CD8-positive, alpha-beta memory T cell (primary cell): ENCODE data around the gene PIGN. TPM values are rescaled to one million over a fixed set of nuclear protein-coding genes. Genes with fewer than 3 reads are reported as not detected.
A peak's percentile ranks its signal among the peaks of the same experiment; 100 is the strongest.

Experiments
- CTCF ChIA-PET: fragments of 350-600 bp; sonication (Branson Sonifier 250); formaldehyde crosslinking; loops from one replicate; lab custom pipeline; 2021; ENCODE audit warnings: antibody characterized with exemption; lab: Charles Lee
- POLR2A ChIA-PET: fragments of 350-600 bp; sonication (Branson Sonifier 250); formaldehyde crosslinking; loops from one replicate; lab custom pipeline; 2021; ENCODE audit warnings: antibody characterized with exemption; lab: Charles Lee
- DNase-seq, 5 donors: peaks; one replicate each; pipeline versions ENCODE4 v3.0.0 to v3.0.0-alpha.2; 2020 to 2022; ENCODE audit warnings: mixed read lengths in 1 of 5
- H3K27ac ChIP-seq: one replicate; pipeline ENCODE4 v1.7.0; 2013; ENCODE audit warnings: low read depth, mild to moderate bottlenecking, low read length, moderate library complexity
- H3K27me3 ChIP-seq: 2 replicates; pipeline ENCODE4 v1.7.0; 2013; ENCODE audit warnings: low read length, mild to moderate bottlenecking; ENCODE audit not compliant: insufficient read depth, poor library complexity, severe bottlenecking
- H3K36me3 ChIP-seq: 2 replicates; pipeline ENCODE4 v1.7.0; 2013; ENCODE audit warnings: mild to moderate bottlenecking, low read length, moderate library complexity; ENCODE audit not compliant: insufficient read depth
- H3K4me1 ChIP-seq: 2 replicates; pipeline ENCODE4 v1.7.0; 2013; ENCODE audit warnings: mild to moderate bottlenecking, low read length, moderate library complexity; ENCODE audit not compliant: insufficient read depth
- H3K4me3 ChIP-seq: 2 replicates; pipeline ENCODE4 v1.7.0; 2013; ENCODE audit warnings: mild to moderate bottlenecking, low read length
- H3K9me3 ChIP-seq: 2 replicates; pipeline ENCODE4 v1.7.0; 2013; ENCODE audit warnings: mild to moderate bottlenecking, low read length
- H3K27ac Mint-ChIP-seq, 8 donors: one replicate each; pipeline ENCODE4 v1.8.0; 2020 to 2021; ENCODE audit warnings: mixed read lengths in 8 of 8, mild to moderate bottlenecking in 6 of 8, inconsistent platforms in 3 of 8, moderate library complexity in 3 of 8
- H3K27me3 Mint-ChIP-seq, 2 donors: one replicate each; pipeline ENCODE4 v1.8.0; 2020 to 2021; ENCODE audit warnings: mixed read lengths in 2 of 2, mild to moderate bottlenecking in 1 of 2, moderate library complexity in 1 of 2
- H3K36me3 Mint-ChIP-seq, 3 donors: one replicate each; pipeline ENCODE4 v1.8.0; 2020 to 2021; ENCODE audit warnings: mixed read lengths in 3 of 3, inconsistent platforms in 1 of 3, mild to moderate bottlenecking in 1 of 3
- H3K4me1 Mint-ChIP-seq, 3 donors: one replicate each; pipeline ENCODE4 v1.8.0; 2020 to 2021; ENCODE audit warnings: mixed read lengths in 3 of 3, inconsistent platforms in 1 of 3, mild to moderate bottlenecking in 1 of 3
- H3K4me3 Mint-ChIP-seq, 7 donors: one replicate each; pipeline ENCODE4 v1.8.0; 2020 to 2021; ENCODE audit warnings: mixed read lengths in 7 of 7, mild to moderate bottlenecking in 6 of 7, moderate library complexity in 4 of 7, inconsistent platforms in 2 of 7
- H3K9me3 Mint-ChIP-seq, 5 donors: one replicate each; pipeline ENCODE4 v1.8.0; 2020 to 2022; ENCODE audit warnings: mixed read lengths in 5 of 5, mild to moderate bottlenecking in 3 of 5, moderate library complexity in 2 of 5, inconsistent platforms in 1 of 5
- polyA plus RNA-seq: library from polyadenylated mRNA; unstranded; fragments of 300-500 nt; fragmentation: Illumina TruSeq; gene quantifications from one replicate; pipeline ENCODE4 v1.2.3, GENCODE V29; 2021
- total RNA-seq, 2 experiments: library from RNA; stranded (reverse); gene quantifications; one replicate each; pipeline ENCODE4 v1.2.3, GENCODE V29; 2021

PIGN gene
- total and polyA plus RNA-seq, 3 experiments from 2014 or later: 11.4 to 24.2 (median 23.2) TPM

DNA sequence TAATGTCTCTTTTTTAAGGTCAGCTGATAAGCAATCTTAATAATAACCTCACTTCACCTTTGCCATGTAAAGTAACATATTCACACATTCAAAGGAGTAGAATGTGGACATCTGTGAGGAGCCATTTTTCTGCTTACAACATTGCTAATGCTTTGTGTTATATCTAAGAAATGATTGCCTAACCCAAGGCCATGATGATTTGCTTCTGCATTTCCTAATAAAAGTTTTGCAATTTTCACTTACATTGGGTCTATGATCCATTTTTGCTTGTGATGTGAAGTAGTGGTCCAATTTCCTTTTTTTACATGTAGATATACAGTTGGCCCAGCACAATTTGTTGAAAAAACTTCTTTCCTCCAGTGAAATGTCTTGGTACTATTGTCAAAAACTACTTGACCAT lies 22.2 kb upstream of the PIGN start:
- H3K27me3 Mint-ChIP-seq: peaks cover 0 to 1% of the 10 kb centered on the region in 2 donors

GRCh38 chr18:62206593-62206992 lies 19.7 kb upstream of the PIGN start:
- H3K9me3 Mint-ChIP-seq: no peaks in the 10 kb centered on the region
- peaks cover 6 to 10% (median 7%) of the 10 kb centered on the region in 3 donors for H3K36me3 Mint-ChIP-seq
- CTCF ChIA-PET: no interaction called here
- H3K27ac Mint-ChIP-seq: no peak overlapping the region
- H3K27me3 Mint-ChIP-seq: peaks cover 0 to 1% of the 10 kb centered on the region in 2 donors
- DNase-seq: no peak
- peaks cover 49 to 82% (median 79%) of the 10 kb centered on the region in 3 donors for H3K4me1 Mint-ChIP-seq
- peaks cover 6% of the 10 kb centered on the region for H3K4me1 ChIP-seq
- no peak overlapping the region for H3K4me3 Mint-ChIP-seq
- no peaks in the 10 kb centered on the region for H3K9me3 ChIP-seq
- no peaks in the 10 kb centered on the region for H3K36me3 ChIP-seq
- no peaks in the 10 kb centered on the region for H3K27me3 ChIP-seq
- no peak overlapping the region for H3K27ac ChIP-seq
- POLR2A ChIA-PET: no interaction called here
- H3K4me3 ChIP-seq: no peak overlapping the region

More for the DNA sequence above, 22.2 kb upstream of the PIGN start:
- ChIA-PET CTCF (no interaction called here), POLR2A (no interaction called here)
- no peak overlapping the region for H3K4me3 Mint-ChIP-seq
- Histone ChIP-seq H3K27ac (no peak overlapping the region), H3K27me3 (no peaks in the 10 kb centered on the region), H3K36me3 (peaks cover 5% of the 10 kb centered on the region), H3K4me1 (peaks cover 6% of the 10 kb centered on the region), H3K9me3 (no peaks in the 10 kb centered on the region), H3K4me3 (no peak overlapping the region)
- DNase-seq: no peak
- H3K27ac Mint-ChIP-seq: no peak overlapping the region
- peaks cover 45 to 84% (median 74%) of the 10 kb centered on the region in 3 donors for H3K4me1 Mint-ChIP-seq
- H3K36me3 Mint-ChIP-seq: peaks cover 6 to 25% (median 13%) of the 10 kb centered on the region in 3 donors
- H3K9me3 Mint-ChIP-seq: no peaks in the 10 kb centered on the region

GRCh38 chr18:62205824-62206223 lies 19.0 kb upstream of the PIGN start:
- DNase-seq: no peak
- Histone ChIP-seq H3K27me3 (no peaks in the 10 kb centered on the region), H3K27ac (no peak overlapping the region), H3K36me3 (no peaks in the 10 kb centered on the region), H3K9me3 (no peaks in the 10 kb centered on the region), H3K4me3 (no peak overlapping the region), H3K4me1 (peaks cover 6% of the 10 kb centered on the region)
- peak overlapping the region in 1 of 8 donors; percentile 19 for H3K27ac Mint-ChIP-seq
- peaks cover 6 to 7% (median 6%) of the 10 kb centered on the region in 3 donors for H3K36me3 Mint-ChIP-seq
- H3K4me1 Mint-ChIP-seq: peaks cover 49 to 79% (median 77%) of the 10 kb centered on the region in 3 donors
- H3K27me3 Mint-ChIP-seq: peaks cover 0 to 1% of the 10 kb centered on the region in 2 donors
- H3K9me3 Mint-ChIP-seq: no peaks in the 10 kb centered on the region
- ChIA-PET CTCF (no interaction called here), POLR2A (no interaction called here)
- peak overlapping the region in 1 of 7 donors; percentile 40 for H3K4me3 Mint-ChIP-seq

DNA sequence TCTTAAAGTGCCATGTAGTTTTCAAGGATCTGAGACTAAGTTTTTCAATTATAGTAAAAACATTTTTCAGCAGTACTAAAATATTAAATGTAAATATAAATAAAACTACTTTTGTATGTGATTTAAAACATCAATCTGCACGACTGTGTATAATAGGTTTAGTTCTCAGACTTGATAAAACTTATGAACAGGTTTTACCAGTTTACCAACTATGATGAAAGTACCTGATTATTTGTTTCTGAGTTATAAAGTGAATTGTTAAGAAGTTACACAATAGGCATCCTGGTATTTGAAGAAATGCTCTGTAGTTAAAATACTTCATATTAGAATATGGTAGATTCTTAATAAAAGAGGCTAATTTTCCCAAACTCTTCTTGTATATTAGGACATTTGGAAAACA lies 15.0 kb upstream of the PIGN start:
- CTCF ChIA-PET: no interaction called here
- no peak for DNase-seq
- peaks cover 0 to 2% (median 0%) of the 10 kb centered on the region in 3 donors for H3K36me3 Mint-ChIP-seq
- no peak overlapping the region for H3K27ac ChIP-seq
- H3K9me3 ChIP-seq: no peaks in the 10 kb centered on the region
- no peaks in the 10 kb centered on the region for H3K36me3 ChIP-seq
- no peak overlapping the region for H3K4me3 Mint-ChIP-seq
- H3K4me1 Mint-ChIP-seq: peaks cover 50 to 78% (median 77%) of the 10 kb centered on the region in 3 donors
- H3K27me3 Mint-ChIP-seq: no peaks in the 10 kb centered on the region
- H3K4me1 ChIP-seq: peaks cover 21% of the 10 kb centered on the region
- POLR2A ChIA-PET: no interaction called here
- no peak overlapping the region for H3K4me3 ChIP-seq
- no peaks in the 10 kb centered on the region for H3K27me3 ChIP-seq
- no peaks in the 10 kb centered on the region for H3K9me3 Mint-ChIP-seq
- no peak overlapping the region for H3K27ac Mint-ChIP-seq

DNA sequence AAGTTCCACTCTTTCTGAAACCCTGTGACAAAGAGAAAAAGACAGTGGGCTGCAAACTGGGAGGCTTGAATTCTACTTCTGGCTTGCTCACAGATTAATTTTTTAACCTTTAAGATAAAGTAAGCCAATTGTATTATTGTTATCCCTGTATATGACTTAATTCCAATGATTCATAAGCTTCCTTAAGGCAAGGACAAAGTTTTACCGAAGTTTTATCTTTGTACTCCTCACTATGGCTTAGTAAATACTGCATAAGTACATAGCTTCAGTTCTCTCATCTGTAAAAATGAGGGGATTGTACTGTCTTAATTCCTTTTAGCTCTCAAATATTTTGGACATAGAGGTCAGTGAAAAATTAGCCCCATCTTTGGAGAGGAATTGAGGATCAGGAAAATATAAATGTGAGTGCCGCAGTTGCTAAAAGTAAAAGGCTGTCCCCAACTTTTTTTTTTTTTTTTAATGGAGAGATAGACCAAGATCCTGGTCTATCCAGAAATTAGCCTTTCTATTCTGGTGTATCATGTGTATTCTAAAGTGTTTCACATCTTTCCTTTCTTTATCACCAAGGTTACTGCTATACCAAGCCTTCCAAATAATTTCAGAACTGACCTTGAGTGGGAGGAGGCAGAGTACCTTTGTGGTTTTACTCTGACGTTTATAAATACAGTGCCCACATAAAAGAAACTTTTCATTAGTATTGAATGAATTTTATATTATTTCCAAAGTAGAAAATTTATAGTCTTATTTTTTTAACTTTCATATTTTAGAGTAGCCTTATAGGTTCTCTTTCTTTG lies 13.5 kb upstream of the PIGN start:
- no peaks in the 10 kb centered on the region for H3K9me3 Mint-ChIP-seq
- H3K4me3 ChIP-seq: no peak overlapping the region
- peak overlapping the region in 4 of 8 donors; percentile 21 to 62 (median 51) for H3K27ac Mint-ChIP-seq
- H3K27me3 ChIP-seq: no peaks in the 10 kb centered on the region
- H3K36me3 Mint-ChIP-seq: peaks cover 0 to 2% (median 0%) of the 10 kb centered on the region in 3 donors
- no peaks in the 10 kb centered on the region for H3K36me3 ChIP-seq
- CTCF ChIA-PET: interaction anchor here (0.9 to 1.7 kb wide), 2 partner anchors 9 to 47 kb away, joined by 3 to 4 read pairs; no protein-coding TSS in a partner anchor
- POLR2A ChIA-PET: no interaction called here
- H3K9me3 ChIP-seq: no peaks in the 10 kb centered on the region
- H3K27ac ChIP-seq: no peak overlapping the region
- no peak for DNase-seq
- peak overlapping the region in 1 of 7 donors; percentile 10 for H3K4me3 Mint-ChIP-seq
- H3K4me1 Mint-ChIP-seq: peaks cover 57 to 79% (median 78%) of the 10 kb centered on the region in 3 donors
- no peaks in the 10 kb centered on the region for H3K27me3 Mint-ChIP-seq
- H3K4me1 ChIP-seq: peaks cover 22% of the 10 kb centered on the region

GRCh38 chr18:62199629-62200028 lies 12.8 kb upstream of the PIGN start:
- H3K27ac Mint-ChIP-seq: peak overlapping the region in 1 of 8 donors; percentile 41
- H3K36me3 Mint-ChIP-seq: peaks cover 0 to 2% (median 2%) of the 10 kb centered on the region in 3 donors
- CTCF ChIA-PET: interaction anchor here (0.9 to 1.7 kb wide), 2 partner anchors 9 to 47 kb away, joined by 3 to 4 read pairs; no protein-coding TSS in a partner anchor
- DNase-seq: no peak
- no peak overlapping the region for H3K4me3 Mint-ChIP-seq
- Histone ChIP-seq H3K4me1 (peaks cover 24% of the 10 kb centered on the region), H3K36me3 (no peaks in the 10 kb centered on the region), H3K4me3 (no peak overlapping the region), H3K27me3 (no peaks in the 10 kb centered on the region), H3K9me3 (no peaks in the 10 kb centered on the region), H3K27ac (no peak overlapping the region)
- H3K9me3 Mint-ChIP-seq: no peaks in the 10 kb centered on the region
- H3K4me1 Mint-ChIP-seq: peaks cover 58 to 77% (median 76%) of the 10 kb centered on the region in 3 donors
- H3K27me3 Mint-ChIP-seq: no peaks in the 10 kb centered on the region
- POLR2A ChIA-PET: no interaction called here

GRCh38 chr18:62198259-62198658 lies 11.4 kb upstream of the PIGN start:
- Histone ChIP-seq H3K9me3 (no peaks in the 10 kb centered on the region), H3K4me3 (no peak overlapping the region), H3K4me1 (peaks cover 30% of the 10 kb centered on the region), H3K27ac (no peak overlapping the region), H3K27me3 (no peaks in the 10 kb centered on the region), H3K36me3 (no peaks in the 10 kb centered on the region)
- DNase-seq: no peak
- H3K27ac Mint-ChIP-seq: peak overlapping the region in 1 of 8 donors; percentile 2
- ChIA-PET CTCF (interaction anchor here (1.0 to 1.5 kb wide), 2 partner anchors 12 to 51 kb away, joined by 3 to 6 read pairs; partner anchors contain the start of genes PIGN and RELCH), POLR2A (interaction anchor here (1.6 kb wide), 1 partner anchor 11 kb away, joined by 5 read pairs; the partner anchor contains the start of genes PIGN and RELCH)
- peaks cover 65 to 84% (median 82%) of the 10 kb centered on the region in 3 donors for H3K4me1 Mint-ChIP-seq
- H3K4me3 Mint-ChIP-seq: no peak overlapping the region
- no peaks in the 10 kb centered on the region for H3K27me3 Mint-ChIP-seq
- H3K9me3 Mint-ChIP-seq: no peaks in the 10 kb centered on the region
- H3K36me3 Mint-ChIP-seq: peaks cover 0 to 2% (median 2%) of the 10 kb centered on the region in 3 donors

- H3K27me3 Mint-ChIP-seq: no peaks in the 10 kb centered on the region
- CTCF ChIA-PET: interaction anchor here (1.5 to 1.9 kb wide), 2 partner anchors 10 to 53 kb away, joined by 6 to 8 read pairs; partner anchors contain the start of genes PIGN and RELCH
- POLR2A ChIA-PET: interaction anchor here (1.6 kb wide), 1 partner anchor 10 kb away, joined by 5 read pairs; the partner anchor contains the start of genes PIGN and RELCH
- Histone ChIP-seq H3K4me3 (no peak overlapping the region), H3K4me1 (peaks cover 43% of the 10 kb centered on the region), H3K36me3 (no peaks in the 10 kb centered on the region), H3K27me3 (no peaks in the 10 kb centered on the region), H3K9me3 (no peaks in the 10 kb centered on the region), H3K27ac (no peak overlapping the region)
- peak overlapping the region in 2 of 8 donors; percentile 30 to 38 for H3K27ac Mint-ChIP-seq
- no peak for DNase-seq
- H3K4me3 Mint-ChIP-seq: no peak overlapping the region
- H3K9me3 Mint-ChIP-seq: no peaks in the 10 kb centered on the region
- peaks cover 3 to 6% (median 5%) of the 10 kb centered on the region in 3 donors for H3K36me3 Mint-ChIP-seq
- H3K4me1 Mint-ChIP-seq: peaks cover 74 to 89% (median 86%) of the 10 kb centered on the region in 3 donors
Measured at GRCh38 chr18:62196980-62197379, 10.1 kb upstream of the PIGN start.
